ENCODE data around the gene ANAPC15. TPM values are rescaled to one million over a fixed set of nuclear protein-coding genes. Genes with fewer than 3 reads are reported as not detected.

Gene ANAPC15
- 19.2 and 33.0 TPM in 2 replicates for total RNA-seq

DNA sequence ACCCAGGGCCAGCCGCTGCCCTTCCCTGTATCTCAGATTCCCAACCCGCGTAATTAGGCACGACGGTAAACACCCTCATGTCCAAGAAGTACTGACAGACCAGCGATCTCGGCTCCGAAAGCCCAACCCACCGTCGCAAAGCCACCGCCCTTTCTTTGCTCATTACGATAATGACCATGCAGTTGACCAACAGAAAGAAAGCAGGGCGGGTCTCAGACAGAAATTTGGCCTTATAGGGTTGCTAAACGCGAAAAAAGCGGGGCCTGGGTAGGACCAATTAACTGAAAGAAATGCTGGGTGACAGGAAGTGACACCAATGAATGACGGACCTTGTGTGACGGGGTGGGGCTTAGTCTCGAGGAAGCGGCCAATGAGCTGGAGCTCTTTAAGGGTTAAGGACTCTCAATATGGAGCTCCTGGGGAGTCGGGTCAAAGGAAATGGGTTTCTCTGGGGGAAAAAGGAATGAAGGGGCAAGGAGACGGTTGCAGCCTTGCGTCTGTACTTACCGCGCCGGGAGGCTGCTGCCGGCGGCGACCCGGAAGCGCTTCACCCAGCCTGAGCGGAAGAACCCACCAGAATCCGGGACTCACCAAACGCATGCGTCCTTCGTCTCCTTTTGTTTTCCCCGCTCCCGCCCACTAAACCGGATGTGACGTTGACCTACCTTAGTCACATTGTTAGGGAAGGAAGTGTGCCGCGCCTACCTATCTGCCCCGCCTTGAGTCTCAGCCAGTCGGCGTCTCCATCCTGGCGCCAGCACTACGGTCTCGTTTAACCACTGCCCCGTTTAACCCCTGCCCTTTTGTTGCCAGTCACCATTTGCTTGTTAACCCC, at the start of gene ANAPC15:
Gene ANAPC15, minus strand, starts transcription at position 553 of the 835 bp plus-strand sequence. CDS start 1,419 bp downstream, outside the sequence.

DNA sequence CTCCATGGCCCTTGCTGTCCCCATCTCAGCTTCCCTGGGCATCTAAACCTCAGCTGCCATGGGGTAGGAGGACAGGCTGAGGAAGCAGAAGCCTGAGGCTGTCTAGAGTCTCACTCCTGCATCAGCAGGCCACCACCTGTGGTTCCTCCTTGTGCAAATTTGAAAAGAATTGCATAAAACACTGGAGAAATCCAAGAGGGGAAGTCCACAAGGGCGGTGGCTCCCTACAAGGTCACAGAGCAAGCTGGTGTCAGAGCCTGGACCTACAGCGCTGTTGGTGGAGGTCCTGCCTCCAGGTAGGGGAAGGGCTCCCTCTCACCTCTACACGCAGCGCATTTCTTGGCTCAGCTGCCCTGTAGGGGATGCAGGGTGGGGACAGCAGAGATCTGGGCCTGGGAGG, 23.0 kb upstream of the ANAPC15 start, which contains the start of gene FOLR3:
Gene FOLR3, plus strand, starts transcription at position 253 of the 400 bp plus-strand sequence. CDS start 228 bp downstream, outside the sequence.

DNA sequence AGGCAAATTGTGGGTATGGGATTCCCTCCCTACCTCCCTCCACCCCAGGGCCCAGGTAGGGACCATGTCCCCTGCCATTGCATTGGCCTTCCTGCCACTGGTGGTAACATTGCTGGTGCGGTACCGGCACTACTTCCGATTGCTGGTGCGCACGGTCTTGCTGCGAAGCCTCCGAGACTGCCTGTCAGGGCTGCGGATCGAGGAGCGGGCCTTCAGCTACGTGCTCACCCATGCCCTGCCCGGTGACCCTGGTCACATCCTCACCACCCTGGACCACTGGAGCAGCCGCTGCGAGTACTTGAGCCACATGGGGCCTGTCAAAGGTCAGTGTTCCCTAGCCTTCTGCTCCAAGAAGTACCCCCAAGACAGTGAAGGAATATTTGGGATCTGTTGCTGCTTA, 6.6 kb downstream of the ANAPC15 start, which contains the start of gene TOMT:
Gene TOMT, plus strand, starts transcription at position 37 of the 400 bp plus-strand sequence. Its CDS starts 28 bp downstream, at position 65.

DNA sequence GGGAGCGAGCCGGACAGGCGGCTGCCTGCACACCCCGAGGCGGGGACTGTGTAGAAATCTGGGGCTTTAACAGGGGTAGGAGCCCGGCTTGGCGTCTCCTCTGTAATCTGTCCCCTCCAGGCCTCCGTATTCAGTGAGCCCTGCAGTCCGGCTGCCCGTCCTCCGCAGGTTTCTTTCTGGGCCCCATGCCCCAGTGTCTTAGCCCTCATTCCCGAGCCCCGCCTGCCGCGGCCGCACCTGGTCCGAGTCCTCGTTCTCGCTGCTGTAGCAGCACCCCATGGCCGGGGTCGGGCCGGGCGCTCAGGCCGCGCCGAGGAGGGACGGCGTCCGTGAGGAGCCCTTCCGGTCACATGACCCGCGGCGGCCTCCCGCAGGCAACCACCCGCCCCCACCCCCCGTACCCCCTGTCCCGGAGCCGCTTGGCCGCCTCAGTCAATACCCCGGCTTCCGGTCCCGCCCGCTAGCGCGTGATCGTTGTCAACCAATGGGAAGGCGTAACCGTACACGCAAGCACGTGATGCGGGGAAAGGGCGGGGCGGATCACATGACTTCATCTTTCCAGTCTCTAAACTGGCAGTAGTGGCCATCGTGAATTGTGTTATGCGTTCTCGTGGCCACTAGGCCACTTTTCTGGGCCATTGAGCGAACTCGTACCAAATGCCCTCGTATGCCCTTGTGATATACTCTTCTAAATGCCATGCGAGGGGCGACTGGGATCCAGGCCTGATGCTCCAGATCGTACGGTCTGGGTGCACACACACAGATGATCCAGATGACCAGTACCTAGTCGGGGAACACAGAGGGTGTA, 9.3 kb downstream of the ANAPC15 start, which contains the start of gene LAMTOR1:
Gene LAMTOR1, minus strand, starts transcription at position 352 of the 808 bp plus-strand sequence. Its CDS starts 73 bp downstream, at position 279.

DNA sequence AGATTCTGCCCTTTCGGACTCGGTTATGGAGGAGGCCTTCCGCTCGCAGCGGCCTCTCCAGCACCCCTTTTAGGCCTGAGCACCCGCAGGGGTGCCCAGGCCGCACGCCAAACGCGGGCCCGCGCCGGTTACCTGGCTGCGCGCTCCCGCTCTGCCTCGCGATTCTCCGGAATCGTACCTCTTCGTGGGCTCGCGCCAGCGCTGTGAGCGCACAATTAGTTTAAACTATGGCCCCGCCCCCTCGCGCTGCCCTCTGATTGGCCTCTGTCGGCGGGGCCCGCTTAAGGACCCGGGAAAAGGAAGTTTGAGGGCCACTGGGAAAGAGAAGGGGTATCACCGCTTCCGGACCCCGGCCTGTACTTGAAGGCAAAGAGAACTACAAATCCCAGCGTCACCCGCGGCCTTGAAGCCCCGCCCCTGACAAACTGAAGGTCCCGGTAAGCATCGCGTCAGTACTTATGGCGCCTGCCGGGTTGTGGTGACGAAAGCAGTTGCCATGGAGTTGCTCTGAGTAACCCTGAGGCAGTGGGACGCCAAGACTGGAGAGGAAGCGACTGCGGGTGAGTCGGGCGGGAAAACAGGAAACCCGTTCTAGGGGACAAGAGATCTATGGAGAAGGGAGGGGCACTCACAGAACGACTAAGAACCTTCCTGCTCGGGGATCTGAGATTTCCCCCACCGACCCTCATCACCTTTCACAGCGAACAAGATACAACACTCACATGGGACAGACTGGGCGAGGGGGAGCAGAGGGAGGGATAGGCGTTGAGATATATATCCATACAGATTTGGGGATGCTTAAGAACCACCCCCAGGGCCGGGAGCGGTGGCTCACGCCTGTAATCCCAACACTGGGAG, 31.9 kb downstream of the ANAPC15 start, which contains the start of the genes LRRC51 and NUMA1:
Gene LRRC51, plus strand, starts transcription at position 525 of the 858 bp plus-strand sequence. CDS start 8,234 bp downstream, outside the sequence.
Gene NUMA1, minus strand, starts transcription at position 217 of the 858 bp plus-strand sequence. CDS start 44,599 bp downstream, outside the sequence.

Other genes starting within 250 kb of the ANAPC15 start
- not detected in 2 replicates for gene DEFB131B, start 234.2 kb downstream of the ANAPC15 start, total RNA-seq
- 6.1 and 13.7 TPM in 2 replicates for gene XNDC1N, start 184.1 kb downstream of the ANAPC15 start, total RNA-seq
- 38.7 and 42.0 TPM in 2 replicates for gene RNF121, start 183.6 kb downstream of the ANAPC15 start, total RNA-seq
- 2.8 and 3.8 TPM in 2 replicates for gene IL18BP, start 113.8 kb downstream of the ANAPC15 start, total RNA-seq
- gene NUMA1, start 32.2 kb downstream of the ANAPC15 start, total RNA-seq = 184 and 259 TPM in 2 replicates
- gene LRRC51, start 31.8 kb downstream of the ANAPC15 start, total RNA-seq = 6.4 and 8.1 TPM in 2 replicates
- gene LAMTOR1, start 9.4 kb downstream of the ANAPC15 start, total RNA-seq = 97.3 and 114 TPM in 2 replicates
- gene TOMT, start 6.8 kb downstream of the ANAPC15 start, total RNA-seq = 0.17 TPM in 1 of 2 replicates, not detected in the other
- 1.3 and 1.8 TPM in 2 replicates for gene FOLR3, start 23.0 kb upstream of the ANAPC15 start, total RNA-seq
- 0.33 TPM in 1 of 2 replicates, not detected in the other for gene FOLR1, start 79.4 kb upstream of the ANAPC15 start, total RNA-seq
- not detected in 2 replicates for gene FOLR2, start 104.1 kb upstream of the ANAPC15 start, total RNA-seq
- gene INPPL1, start 112.1 kb upstream of the ANAPC15 start, total RNA-seq = 52.9 and 112 TPM in 2 replicates
- not detected in 2 replicates for gene PHOX2A, start 131.5 kb upstream of the ANAPC15 start, total RNA-seq

Data from smooth muscle cell of trachea (primary cell).